ENCODE results near the gene OXA1L.

OXA1L gene

GRCh38 chr14:22808388-22809209 is 42.1 kb downstream of the OXA1L start:
- H3K4me3 ChIP-seq (ENCODE audit: low read length), result no peak overlapping the region
- no peak for TF ChIP-seq CTCF (IDR thresholded peaks at IDR 0.05; ENCODE audit: insufficient read depth, low read depth, low read length, missing control alignments)
- no peak for DNase-seq (ENCODE audit: low read depth)

DNA sequence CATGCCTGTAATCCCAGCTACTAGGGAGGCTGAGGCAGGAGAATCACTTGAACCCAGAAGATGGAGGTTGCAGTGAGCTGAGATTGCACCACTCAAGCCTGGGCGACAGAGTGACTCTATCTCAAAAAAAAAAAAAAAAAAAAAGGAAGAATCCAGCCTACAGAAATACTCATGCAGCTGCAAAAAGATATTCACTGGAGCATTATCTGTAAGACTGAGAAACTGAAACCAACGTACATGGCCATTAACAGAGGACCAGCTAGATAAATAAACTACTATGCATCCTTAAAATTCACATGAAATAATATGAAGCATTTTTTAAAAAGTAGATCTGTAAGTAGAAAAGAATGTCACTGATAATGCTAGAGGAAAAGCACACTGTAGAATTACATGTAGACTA is 45.2 kb downstream of the OXA1L start:
- H3K4me3 ChIP-seq (ENCODE audit: low read length), result no peak overlapping the region
- DNase-seq (ENCODE audit: low read depth), result no peak
- TF ChIP-seq CTCF (IDR thresholded peaks at IDR 0.05; ENCODE audit: insufficient read depth, low read depth, low read length, missing control alignments), result no peak

DNA sequence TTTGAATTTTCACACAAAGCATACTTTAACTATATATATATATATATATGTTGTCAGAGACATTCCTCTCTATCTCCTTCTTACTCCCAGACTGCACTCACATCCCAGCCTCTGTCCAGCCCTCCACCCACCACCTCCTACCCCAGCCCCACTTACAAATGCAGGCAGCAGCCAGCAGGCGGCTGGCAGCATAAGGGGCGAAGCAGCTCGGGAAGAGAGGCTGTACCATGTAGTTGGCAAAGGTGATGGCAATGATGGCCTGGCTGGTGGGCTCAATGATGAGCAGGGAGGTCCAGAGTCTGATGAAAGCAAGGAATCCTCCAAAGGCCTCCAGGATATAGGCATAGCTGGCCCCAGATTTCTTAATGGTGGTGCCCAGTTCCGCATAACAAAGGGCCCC is 46.3 kb downstream of the OXA1L start:
- TF ChIP-seq CTCF (IDR thresholded peaks at IDR 0.05; ENCODE audit: insufficient read depth, low read depth, low read length, missing control alignments), result no peak
- no peak for DNase-seq (ENCODE audit: low read depth)
- H3K4me3 ChIP-seq (ENCODE audit: low read length), result no peak overlapping the region

- DNase-seq (ENCODE audit: low read depth), result no peak
- no peak for TF ChIP-seq CTCF (IDR thresholded peaks at IDR 0.05; ENCODE audit: insufficient read depth, low read depth, low read length, missing control alignments)
- no peak overlapping the region for H3K4me3 ChIP-seq (ENCODE audit: low read length)
These were observed 46.7 kb downstream of the OXA1L start for GRCh38 chr14:22813145-22813544.

GRCh38 chr14:22814373-22814772 is 47.9 kb downstream of the OXA1L start:
- DNase-seq (ENCODE audit: low read depth), result no peak
- no peak overlapping the region for H3K4me3 ChIP-seq (ENCODE audit: low read length)
- TF ChIP-seq CTCF (IDR thresholded peaks at IDR 0.05; ENCODE audit: insufficient read depth, low read depth, low read length, missing control alignments), result no peak

DNA sequence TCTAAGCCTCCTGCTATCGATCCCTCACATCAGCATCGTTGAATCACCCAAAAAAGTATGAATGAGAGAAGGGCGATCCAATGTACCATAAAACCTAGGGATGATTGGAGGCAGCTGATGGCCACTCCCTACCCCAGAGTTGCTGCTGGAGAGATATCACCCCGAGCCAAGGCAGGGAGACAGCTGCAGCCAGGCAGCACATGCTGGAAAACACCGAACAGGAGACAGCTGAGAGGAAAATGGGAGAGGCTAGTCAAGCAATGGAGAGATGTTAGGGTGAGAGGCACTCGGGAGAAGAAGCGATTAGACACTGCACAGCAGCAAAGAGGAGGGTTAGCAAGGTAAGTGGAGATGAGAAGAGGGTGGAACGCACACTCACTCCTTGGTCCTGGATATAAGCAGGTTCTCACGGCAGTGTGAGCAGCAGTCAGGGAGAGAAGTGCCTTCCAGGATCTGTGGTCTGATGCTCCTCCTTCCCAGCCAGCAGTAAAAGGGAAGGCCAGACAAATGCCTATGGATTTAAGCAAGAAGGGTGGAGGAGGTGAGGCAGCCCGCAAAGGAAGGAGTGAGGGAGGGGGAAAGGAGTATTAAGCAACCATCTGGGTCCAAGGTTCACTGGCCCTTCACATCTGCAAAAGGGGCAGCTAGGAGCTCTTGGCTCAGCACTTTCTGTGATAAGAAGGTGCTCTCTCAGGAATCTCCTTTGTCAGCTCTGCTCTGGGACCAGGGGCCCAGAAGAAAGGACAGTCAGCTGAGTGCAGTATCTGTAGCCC is 48.6 kb downstream of the OXA1L start, which contains the start of gene SLC7A7:
Gene SLC7A7 (minus strand): TSS at position 495 of the 773 bp plus-strand sequence. CDS start 2,037 bp downstream, outside the sequence.
- TF ChIP-seq CTCF (IDR thresholded peaks at IDR 0.05; ENCODE audit: insufficient read depth, low read depth, low read length, missing control alignments), result no peak
- H3K4me3 ChIP-seq (ENCODE audit: low read length), result no peak within 1 kb of the TSS
- no peak for DNase-seq (ENCODE audit: low read depth)

Measured in epithelial cell of esophagus (primary cell).